Activated T-cell treated with anti-CD3 and anti-CD28 coated beads for 4 hours (primary cell): ENCODE results near the gene SLC12A8.

Experiments
- DNase-seq: peaks from one replicate; pipeline ENCODE4 v3.0.0-alpha.2; 2020

Gene SLC12A8

GRCh38 chr3:125213946-125214542 is 1.5 kb upstream of the SLC12A8 start:
- DNase-seq, result no peak

- no peak for DNase-seq
These were observed 812 bp upstream of the SLC12A8 start for GRCh38 chr3:125213364-125213755.

GRCh38 chr3:125212091-125212508 is 448 bp downstream of the SLC12A8 start:
- DNase-seq, result no peak

- no peak for DNase-seq
These were observed 941 bp downstream of the SLC12A8 start for GRCh38 chr3:125211523-125212090.

- no peak for DNase-seq
These were observed 4.5 kb downstream of the SLC12A8 start for GRCh38 chr3:125207949-125208568.

GRCh38 chr3:125207507-125207906 is 5.0 kb downstream of the SLC12A8 start:
- DNase-seq, result no peak

- DNase-seq, result no peak
These were observed 5.6 kb downstream of the SLC12A8 start for GRCh38 chr3:125206934-125207333.

GRCh38 chr3:125203731-125204130 is 8.8 kb downstream of the SLC12A8 start:
- DNase-seq, result no peak

GRCh38 chr3:125202197-125202596 is 10.4 kb downstream of the SLC12A8 start:
- DNase-seq, result no peak

- no peak for DNase-seq
These were observed 11.8 kb downstream of the SLC12A8 start for GRCh38 chr3:125200731-125201139.

GRCh38 chr3:125194849-125195601 is 17.5 kb downstream of the SLC12A8 start:
- DNase-seq, result no peak

- no peak for DNase-seq
These were observed 18.3 kb downstream of the SLC12A8 start for GRCh38 chr3:125194061-125194848.

- no peak for DNase-seq
These were observed 20.1 kb downstream of the SLC12A8 start for GRCh38 chr3:125192190-125193035.

- no peak for DNase-seq
These were observed 20.8 kb downstream of the SLC12A8 start for GRCh38 chr3:125191730-125192129.

GRCh38 chr3:125191256-125191655 is 21.3 kb downstream of the SLC12A8 start:
- no peak for DNase-seq

GRCh38 chr3:125190786-125191185 is 21.8 kb downstream of the SLC12A8 start:
- no peak for DNase-seq

GRCh38 chr3:125189378-125190165 is 23.0 kb downstream of the SLC12A8 start:
- no peak for DNase-seq

GRCh38 chr3:125188955-125189354 is 23.6 kb downstream of the SLC12A8 start:
- DNase-seq, result no peak

GRCh38 chr3:125187599-125187910 is 25.0 kb downstream of the SLC12A8 start:
- DNase-seq, result no peak

GRCh38 chr3:125186800-125187598 is 25.5 kb downstream of the SLC12A8 start:
- DNase-seq, result no peak
